ENCODE data around the gene ETV4. TPM values are rescaled to one million over a fixed set of nuclear protein-coding genes. Genes with fewer than 3 reads are reported as not detected.
A peak's percentile ranks its signal among the peaks of the same experiment; 100 is the strongest.

Gene ETV4
- total and polyA plus RNA-seq, 2 of the 13 experiments (the other 11 are each of a cell fraction or from before 2014, with no cell fraction given) = 128 to 330 TPM

GRCh38 chr17:43528319-43528987 lies 17.7 kb downstream of the ETV4 start (continued):
- TF ChIP-seq ZBTB7B (CRISPR knock-in tag; IDR thresholded peaks at IDR 0.05) (no peak), ZNF121 (CRISPR knock-in tag; IDR thresholded peaks at IDR 0.05) (no peak), ZNF782 (CRISPR knock-in tag; IDR thresholded peaks at IDR 0.05; ENCODE audit: borderline replicate concordance) (no peak), ZMAT5 (CRISPR knock-in tag; IDR thresholded peaks at IDR 0.05; ENCODE audit: borderline replicate concordance, low read depth) (no peak), ATF7-NPFF (CRISPR knock-in tag; IDR thresholded peaks at IDR 0.05; ENCODE audit: low read depth) (0 out of 2 replicates have a peak, but pooled peaks have one; percentile 19), ZNF251 (CRISPR knock-in tag; IDR thresholded peaks at IDR 0.05) (no peak), ZNF672 (CRISPR knock-in tag; IDR thresholded peaks at IDR 0.05) (no peak), ZNF576 (CRISPR knock-in tag; IDR thresholded peaks at IDR 0.05) (no peak), ZKSCAN5 (CRISPR knock-in tag; IDR thresholded peaks at IDR 0.05) (no peak), ZBTB25 (CRISPR knock-in tag; IDR thresholded peaks at IDR 0.05) (no peak), ZNF264 (CRISPR knock-in tag; IDR thresholded peaks at IDR 0.05) (peak; percentile 57), FLYWCH1 (CRISPR knock-in tag; IDR thresholded peaks at IDR 0.05) (no peak), ZBTB10 (CRISPR knock-in tag; IDR thresholded peaks at IDR 0.05; ENCODE audit: borderline replicate concordance) (peak; percentile 59; the same call in 1 of the 2 replicates), HDAC2 (CRISPR knock-in tag; IDR thresholded peaks at IDR 0.05) (peak; percentile 80), KLF15 (CRISPR knock-in tag; IDR thresholded peaks at IDR 0.05; ENCODE audit: borderline replicate concordance) (no peak), HNRNPLL (IDR thresholded peaks at IDR 0.05; ENCODE audit: low read depth, low read length, poor library complexity, severe bottlenecking) (no peak), ZNF773 (CRISPR knock-in tag; IDR thresholded peaks at IDR 0.05; ENCODE audit: borderline replicate concordance) (no peak), ZNF274 (CRISPR knock-in tag; IDR thresholded peaks at IDR 0.05) (no peak), AGO2 (optimal IDR thresholded peaks at IDR 0.05; ENCODE audit: low read depth, low read length) (peak; percentile 92), KMT2A (CRISPR knock-in tag; IDR thresholded peaks at IDR 0.05) (peak; percentile 42; the same call in 1 of the 2 replicates), RBAK (CRISPR knock-in tag; IDR thresholded peaks at IDR 0.05) (no peak), CHCHD3 (CRISPR knock-in tag; IDR thresholded peaks at IDR 0.05) (no peak; the same call in 1 of the 2 replicates), NFKB2 (CRISPR knock-in tag; IDR thresholded peaks at IDR 0.05; ENCODE audit: borderline replicate concordance) (peak; percentile 16; the same call in 1 of the 2 replicates), ZNF224 (CRISPR knock-in tag; IDR thresholded peaks at IDR 0.05) (no peak), HNF4G (IDR thresholded peaks at IDR 0.05; ENCODE audit: borderline replicate concordance, low read depth, low read length) (no peak), HNF4G (CRISPR knock-in tag; IDR thresholded peaks at IDR 0.05; ENCODE audit: borderline replicate concordance, low read depth) (0 out of 2 replicates have a peak, but pooled peaks have one; percentile 7), ZNF557 (CRISPR knock-in tag; IDR thresholded peaks at IDR 0.05) (no peak; the same call in 1 of the 2 replicates)
